HG03045 (cell line): ENCODE measurements around the gene FARSB.

Experiments
- ATAC-seq: cut with Tn5 transposase; IDR thresholded peaks from one replicate; pipeline ENCODE4 v1.9.1; 2021; ENCODE audit warnings: mild to moderate bottlenecking, moderate library complexity; ENCODE audit not compliant: unreplicated experiment

FARSB gene

DNA sequence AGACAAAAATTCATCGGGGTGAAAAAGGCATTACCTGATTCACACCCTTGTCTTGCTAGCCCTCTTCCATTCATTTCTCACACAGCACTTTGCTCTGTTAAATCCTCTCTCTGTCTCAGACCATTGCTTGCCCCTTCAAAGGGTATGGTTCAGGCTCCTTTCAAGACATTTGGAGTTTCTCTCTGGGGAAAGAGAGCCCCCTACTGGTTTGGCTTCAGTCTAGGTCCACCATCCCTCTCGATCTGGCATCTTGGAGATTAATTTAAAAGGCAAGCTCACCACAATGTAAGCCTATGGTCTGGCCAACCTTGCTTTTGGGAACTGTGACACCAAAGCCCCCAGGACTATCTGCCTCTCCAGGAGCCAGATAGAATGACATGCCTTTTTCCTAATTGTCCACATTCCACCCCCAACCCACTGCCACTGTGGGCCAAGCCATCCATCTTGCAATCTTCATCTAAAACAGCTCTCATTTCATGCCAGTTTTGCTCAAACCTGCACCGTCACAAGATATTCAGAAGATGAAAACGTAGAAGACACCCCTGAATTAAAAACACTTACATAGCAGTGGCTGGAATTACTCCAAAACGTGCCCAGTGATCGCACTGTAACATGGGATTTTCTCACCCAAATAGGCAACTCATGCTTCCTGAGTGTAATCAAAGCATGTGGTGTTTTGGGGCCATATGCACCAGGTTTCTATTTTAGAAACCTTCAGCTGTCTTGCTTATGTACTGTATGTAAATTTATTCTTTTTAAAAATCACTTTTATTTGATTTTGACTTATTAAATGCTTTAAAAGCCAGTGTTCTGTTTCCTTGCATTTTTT lies 93.9 kb downstream of the FARSB start:
- ATAC-seq = peak; percentile 81

DNA sequence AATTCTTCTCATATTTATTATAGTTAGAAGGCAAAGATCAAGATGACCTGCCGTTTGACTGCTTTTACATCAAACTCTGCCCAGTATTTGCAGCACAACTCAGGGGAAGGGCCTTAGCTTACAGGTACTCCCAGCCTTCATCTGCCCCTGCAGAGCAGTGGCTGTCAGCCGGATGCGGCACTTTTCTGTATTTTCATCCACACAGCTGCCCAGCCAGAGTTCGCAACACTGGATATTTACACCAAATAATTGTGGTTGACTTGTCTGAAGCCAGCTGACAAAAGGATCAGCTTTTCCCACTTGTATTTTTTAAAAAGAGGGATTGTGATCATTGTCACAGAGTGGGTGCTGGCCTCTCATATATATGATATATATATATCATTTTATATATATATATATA lies 94.7 kb downstream of the FARSB start:
- ATAC-seq = no peak

DNA sequence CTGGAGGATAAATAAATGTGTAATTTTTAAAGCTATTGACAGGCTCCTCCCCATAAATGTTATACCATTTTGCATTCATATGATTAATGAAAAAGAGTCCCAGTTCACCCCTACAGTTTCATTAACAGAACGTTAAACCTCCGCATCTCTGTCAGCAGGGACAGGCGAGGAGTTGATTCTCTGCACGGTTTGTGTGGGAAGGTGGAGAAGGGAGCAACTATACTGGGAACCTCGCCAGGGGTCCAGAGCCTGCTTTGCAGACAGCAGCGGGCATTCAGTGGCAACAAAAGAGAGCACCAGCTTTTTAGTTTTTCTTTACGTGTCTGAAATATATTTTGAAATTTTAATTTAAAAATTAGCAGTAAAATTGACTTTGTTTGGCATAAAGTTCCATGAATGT lies 101.4 kb downstream of the FARSB start:
- no peak for ATAC-seq

DNA sequence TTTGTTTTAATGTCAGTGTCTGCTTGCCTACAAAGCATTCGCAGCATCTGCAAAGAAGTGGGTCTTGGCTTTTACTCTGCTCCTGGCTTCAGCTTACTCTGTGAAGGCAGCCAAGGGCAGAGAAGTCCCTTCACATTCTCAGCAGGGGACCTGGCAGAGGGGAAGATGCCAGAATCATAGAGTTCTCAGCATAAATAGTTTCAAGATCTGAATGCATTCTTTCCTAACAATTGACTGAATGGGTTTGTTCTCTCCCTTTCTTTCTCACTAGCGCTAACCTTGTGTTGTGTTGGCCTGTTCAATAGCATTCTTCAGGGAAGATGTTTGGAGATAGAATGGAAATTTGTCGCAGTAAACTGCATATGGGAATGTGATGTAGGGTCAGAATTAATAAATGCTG lies 106.9 kb downstream of the FARSB start:
- ATAC-seq = no peak

DNA sequence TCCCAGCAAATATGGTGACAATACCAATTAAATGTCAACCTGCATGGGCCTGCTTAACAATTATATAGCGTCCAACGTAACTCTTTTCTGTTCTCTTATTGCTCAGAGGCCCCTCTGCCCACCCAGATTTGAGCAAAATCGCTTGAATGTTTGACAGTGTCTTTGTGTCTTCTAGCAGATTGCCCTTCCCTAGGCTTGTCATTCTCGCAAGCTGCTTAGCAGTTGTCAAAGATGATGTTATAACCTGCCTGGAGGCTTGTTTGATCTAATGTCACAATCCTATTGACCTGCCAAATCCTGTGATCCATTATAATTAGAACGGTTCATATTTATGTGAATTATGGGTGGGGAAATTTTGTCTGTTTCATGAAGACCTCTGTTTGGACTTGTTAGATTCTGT lies 108.8 kb downstream of the FARSB start:
- ATAC-seq = no peak

DNA sequence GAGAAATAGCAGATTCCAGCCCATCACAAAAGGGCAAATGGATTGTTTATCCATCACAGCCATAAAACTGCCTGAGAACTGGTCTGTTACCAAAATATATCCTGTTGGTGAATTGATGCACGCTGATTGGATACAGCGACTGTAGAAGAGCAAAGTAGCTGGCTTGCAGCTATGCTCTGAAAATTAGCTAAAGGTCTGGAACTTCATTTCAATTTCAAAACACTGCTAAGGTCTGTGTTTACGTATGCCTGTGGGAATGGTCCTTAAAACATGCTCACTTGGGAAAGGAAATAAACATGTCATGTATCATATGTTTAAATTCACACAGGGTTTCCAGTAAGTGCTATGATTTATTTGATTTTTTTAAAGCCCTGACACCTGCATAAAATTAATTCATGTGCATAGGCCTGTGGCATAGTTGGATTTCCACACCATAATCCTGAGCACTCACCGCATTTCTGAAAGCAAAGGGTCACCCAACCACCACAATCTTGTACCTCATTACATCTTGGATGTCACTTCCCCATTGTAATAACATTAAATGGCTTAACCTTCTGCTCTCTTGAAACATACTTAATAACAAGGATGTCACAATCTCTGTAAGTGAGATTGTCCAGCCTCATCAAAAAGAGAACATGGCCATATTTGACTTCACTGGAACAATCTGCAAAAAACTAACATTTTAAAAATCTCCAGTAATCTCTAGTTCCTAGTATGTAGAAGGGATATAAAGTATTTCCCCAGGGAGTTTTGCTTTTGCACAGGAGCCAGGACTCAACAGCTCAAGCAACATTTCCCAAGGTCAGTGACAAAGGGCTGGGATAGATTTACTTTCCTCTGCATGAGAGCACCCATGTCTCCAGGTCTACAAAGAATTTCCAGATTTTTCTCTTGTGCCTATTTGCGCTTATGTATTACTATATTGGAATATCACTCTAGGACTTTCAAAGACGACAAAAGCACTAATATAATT lies 109.8 kb downstream of the FARSB start:
- no peak for ATAC-seq

DNA sequence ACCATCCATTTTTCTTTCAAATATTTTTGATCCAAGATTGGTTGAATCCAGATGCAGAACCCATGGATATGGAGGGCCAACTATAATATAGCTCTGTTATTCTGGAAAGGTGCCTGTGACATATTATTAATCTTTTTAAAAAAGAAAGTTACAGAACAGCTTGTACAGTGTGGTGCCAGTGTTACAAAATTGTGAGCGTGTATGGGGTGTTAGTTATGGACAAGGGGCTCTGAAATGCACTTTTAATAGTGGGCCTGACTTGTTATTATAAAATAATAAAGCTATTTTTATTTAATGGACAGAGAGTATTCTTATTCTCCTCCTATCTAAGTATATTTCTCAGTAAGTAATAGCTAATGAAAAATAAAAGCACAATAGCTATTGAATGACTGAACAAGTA lies 111.2 kb downstream of the FARSB start:
- no peak for ATAC-seq

DNA sequence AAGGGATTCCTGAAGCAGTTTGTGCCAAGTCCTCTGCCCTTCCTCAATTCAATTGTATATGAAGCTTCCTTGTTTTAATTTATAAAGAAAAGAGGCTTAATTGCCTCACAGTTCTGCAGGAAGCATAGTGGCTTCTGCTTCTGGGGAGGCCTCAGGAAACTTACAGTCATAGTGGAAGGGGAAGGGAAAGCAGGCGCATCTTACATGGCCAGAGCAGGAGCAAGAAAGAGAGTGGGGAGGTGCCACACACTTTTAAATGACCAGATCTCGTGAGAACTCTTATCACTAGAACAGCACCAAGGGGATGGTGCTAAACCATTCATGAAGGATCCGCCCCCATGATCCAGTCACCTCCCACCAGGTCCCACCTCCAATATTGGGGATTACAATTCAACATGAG lies 117.4 kb downstream of the FARSB start:
- no peak for ATAC-seq

DNA sequence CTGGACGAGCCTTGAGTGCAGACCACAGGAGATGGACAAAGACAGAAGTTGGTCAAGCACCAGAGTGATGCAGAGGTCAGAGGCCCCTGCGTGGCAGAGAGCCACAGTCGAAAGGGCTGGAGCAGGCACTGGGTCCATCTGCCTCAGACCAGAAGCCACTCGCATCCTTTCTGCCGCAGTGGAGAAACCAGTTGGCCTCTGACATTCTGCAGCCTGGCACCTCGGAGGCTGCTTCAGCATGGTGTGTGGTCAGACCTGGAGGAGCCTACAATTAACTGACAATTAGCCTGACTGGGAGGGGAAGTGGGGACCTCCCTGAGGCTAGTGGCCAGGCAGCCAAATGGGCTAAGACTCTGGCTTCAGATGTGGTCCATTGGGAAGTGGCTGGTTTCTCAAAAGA lies 120.4 kb downstream of the FARSB start:
- no peak for ATAC-seq

DNA sequence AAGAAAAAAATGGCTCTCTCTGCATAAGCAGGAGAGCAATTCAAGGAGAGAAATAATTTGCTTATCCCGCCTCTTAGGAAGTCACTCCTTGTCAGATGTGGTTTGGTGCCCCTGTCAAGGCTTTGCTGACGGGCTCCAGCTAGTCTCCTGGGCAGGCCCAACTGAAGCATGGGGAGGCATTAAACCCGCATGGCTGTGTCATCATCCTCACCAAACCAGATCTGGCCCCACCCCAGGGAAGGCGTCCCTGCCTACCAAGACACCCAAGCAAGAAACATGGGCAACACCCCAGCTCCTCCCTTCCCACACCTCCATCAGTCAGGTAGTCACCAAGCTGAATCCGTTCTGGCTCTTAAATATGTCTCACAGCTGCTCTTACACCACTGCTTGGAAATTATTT lies 123.6 kb downstream of the FARSB start:
- no peak for ATAC-seq

DNA sequence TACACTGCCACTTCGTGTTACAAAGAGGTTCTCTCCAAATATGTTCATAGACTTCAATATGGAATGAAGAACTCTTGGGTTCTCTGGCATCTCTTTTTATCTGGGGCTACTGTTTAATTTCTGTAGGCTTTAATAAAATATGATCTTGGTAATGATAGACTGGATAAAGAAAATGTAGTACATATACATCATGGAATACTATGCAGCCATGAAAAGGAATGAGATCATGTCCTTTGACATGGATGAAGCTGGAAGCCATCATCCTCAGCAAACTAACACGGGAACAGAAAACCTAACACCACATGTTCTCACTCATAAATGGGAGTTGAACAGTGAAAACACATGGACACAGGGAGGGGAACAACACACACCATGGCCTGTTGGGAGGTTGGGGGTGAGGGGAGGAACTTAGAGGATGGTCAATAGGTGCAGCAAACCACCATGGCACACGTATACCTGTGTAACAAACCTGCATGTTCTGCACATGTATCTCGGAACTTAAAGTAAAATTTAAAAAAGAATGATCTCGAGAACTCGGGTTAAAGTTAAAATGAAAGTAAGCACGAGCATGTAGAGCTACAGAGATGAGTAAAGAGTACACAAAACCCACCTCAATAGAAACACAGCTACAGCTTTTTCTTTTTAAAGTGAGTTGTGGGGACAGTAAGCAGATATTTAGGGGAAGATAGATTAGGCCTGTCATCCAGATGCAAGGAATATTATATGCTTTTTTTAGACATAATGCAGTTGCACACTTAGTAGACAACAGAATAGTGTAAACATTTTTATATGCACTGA lies 129.2 kb downstream of the FARSB start:
- peak; percentile 44 for ATAC-seq

DNA sequence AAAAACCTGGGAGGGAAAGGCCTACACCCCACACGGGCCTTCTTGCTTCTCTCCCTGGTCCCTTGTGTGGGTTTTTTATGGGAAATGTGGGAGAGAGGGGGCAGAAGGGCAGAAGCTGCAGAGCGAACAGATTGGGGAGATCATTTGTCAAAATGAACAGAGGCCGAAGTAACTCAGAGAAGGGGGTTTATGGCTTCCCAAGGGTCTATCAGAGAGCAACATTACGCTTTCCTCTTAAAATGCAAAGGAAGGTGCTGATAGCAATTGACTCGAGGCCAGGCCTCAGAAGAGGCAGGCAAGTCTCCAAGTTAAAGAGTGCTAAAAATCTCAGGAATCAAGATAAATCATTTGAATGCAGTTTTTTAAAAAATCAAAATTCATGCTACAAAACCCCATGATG lies 130.1 kb downstream of the FARSB start:
- no peak for ATAC-seq

DNA sequence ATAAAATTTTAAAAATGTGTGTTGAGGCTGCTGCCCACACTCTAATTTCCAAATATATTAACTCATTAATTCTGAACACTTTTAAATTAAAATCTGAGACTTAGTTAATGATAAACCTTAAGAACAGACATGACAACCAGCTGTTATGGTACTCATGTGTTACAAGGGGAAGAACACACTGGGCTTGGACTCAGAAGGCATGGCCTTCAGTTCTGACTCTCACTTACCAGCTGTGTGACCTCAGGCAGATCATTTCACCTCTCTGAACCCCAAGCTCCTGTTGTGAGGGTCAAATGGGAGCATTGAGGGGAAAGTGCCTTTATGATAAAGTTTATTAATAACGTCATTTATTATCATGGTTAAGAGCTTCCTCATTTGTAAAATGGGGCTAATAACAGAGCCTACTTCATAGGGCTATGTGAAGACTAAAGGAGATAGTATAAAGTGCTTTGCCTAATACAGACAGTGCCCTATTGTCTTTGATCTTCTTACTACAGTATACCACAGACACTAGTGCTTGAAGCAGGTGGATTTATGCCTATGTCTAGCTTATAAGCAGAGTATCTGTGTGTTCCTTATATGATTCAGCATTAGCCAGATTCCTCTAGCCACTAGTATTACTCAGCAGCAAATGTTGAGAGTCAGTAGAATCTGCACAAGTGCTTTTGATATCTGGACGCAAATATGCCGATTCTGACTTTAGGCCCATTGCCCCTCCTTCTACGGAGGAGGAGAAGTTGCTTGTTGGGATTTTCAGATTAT lies 131.9 kb downstream of the FARSB start:
- ATAC-seq = peak; percentile 43

DNA sequence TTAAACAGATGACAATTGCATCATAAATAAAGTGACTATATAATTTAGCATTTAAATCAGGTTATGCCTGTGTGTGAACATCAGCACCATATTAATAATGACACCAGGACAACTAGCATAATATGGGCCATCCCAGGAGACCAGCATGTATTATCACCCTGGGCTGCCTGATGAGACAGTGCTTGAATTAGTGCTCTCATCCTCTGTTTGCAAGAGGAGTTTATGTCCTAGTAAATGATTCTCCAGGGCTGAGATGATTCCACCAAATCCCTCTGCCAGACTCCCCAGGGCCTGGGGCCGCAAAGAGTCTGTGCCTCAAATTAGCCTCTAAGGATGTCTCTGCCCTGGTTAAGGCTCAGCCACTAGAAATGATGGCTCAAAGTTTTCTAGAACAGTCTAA lies 133.8 kb downstream of the FARSB start:
- ATAC-seq = no peak

DNA sequence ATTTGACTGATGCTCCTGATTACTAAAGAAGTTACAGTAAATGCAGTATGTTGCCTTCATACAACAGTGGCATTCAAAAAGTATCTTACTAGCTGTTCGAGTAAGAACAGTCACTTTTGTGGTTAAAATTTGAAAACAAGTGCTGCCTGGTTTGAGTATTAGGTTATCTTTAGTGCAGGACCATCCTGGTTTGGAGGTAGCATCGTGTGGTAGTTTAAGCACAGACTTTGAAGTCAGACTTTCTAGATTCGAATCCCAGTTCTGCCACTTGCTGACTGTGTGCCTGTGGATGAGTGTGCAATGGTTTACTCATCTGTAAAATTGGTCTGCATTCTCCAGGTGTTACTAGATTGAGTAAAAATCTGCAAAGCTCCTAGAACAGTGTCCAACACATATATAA lies 134.8 kb downstream of the FARSB start:
- ATAC-seq = peak; percentile 73
